GM19023 (cell line): ENCODE results near the gene PRR23E.

Experiments used
- ATAC-seq: cut with Tn5 transposase; IDR thresholded peaks from one replicate; pipeline ENCODE4 v1.9.1; 2021; ENCODE audit warnings: mild to moderate bottlenecking, moderate library complexity; ENCODE audit not compliant: unreplicated experiment

Gene PRR23E

DNA sequence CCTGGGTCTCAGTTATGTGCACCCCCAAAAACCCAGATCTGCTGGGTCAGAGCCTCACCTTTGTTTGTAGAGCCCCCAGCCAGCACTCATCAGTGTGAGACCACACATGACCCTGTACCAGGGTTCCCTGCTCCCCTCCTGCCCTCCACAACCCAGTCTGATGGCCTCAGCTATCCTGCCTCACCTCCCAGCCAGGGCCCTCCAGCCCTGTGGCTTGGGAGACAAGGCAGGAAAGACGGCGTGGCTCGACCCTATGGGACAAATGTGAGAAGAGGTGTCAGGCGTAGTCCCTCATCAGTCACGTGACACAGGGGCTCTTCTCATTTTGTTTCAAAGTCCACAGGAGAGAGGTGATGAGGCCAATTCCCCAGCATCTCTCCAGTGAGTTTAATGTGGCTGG is 28.3 kb upstream of the PRR23E start:
- no peak for ATAC-seq

DNA sequence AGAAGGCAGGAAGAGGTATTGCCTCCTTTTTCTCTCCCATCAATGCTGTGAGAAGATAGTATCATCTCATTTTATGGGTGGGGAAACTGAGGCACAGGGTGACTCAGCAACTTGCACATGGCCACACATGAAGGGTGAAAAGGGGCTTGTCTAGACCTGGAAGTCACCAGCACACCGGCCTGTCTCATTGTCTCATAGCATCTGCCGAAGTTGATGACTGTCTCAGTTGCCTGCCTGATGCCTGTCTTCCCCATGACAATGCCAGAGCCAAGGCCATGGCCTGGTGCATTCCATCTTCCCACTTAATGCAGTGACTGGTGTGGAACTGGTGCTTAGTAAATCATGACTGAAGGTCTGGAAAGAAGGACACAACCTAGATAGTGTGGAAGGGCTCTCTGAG is 27.9 kb upstream of the PRR23E start:
- no peak for ATAC-seq

DNA sequence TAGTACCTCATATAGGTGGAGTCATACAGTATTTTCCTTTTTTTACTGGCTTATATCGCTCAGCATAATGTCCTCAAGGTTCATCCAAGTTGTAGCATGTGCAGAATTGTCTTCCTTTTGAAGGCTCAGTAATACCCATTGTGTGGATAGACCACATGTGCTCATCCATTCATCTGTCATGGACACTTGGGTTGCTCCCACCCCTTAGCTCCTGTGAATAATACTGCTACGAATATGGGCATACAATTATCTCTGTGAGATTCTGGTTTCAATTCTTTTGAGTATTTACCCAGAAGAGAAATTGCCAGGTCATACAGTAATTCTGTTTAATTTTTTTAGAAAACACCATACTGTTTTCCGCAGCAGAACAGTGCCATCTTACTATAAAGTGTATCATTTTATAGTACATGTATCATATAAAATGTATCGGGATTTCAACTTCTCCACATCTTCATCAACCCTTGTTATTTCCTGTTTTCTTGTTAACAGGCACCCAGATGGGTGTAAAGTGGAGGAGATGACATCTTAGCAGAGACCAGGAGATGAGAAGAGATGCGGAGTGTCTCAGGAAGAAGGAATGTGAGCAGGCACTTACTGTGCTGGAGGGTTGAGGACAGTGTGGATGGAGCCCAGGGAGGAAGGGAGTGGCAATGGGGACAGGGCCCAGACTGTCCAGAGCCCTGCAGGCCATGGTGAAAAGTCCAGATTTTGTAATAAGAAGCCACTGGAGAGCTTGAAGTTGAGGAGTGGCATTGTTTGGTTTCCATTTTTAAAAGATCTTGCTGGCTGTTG is 27.0 kb upstream of the PRR23E start:
- no peak for ATAC-seq

DNA sequence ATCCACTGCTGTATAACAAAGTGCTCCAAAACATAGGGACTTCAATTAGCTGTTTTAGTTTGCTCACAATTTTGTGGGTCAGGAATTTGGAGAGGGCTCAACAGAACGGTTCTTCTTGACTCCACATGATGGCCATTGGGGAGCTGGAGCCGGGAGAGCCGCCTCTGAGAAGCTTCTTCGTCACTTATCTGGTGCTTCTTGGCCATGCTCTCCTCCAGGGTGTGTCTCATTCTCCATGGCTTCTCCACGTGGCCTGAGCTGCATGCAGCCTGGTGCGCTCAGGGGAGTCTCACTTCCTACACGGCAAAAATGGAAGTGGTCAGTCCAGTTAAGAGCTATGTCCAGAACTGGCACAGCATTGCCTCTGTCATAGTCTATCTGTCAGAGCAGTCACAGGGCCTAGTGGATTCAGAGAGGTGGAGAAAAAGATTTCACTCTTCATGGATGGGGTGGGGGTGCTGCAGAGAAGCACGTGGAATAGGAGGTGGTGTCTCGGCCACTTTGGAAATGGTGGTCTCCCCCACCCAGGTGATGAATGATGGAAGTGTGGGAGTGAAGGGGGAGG is 26.3 kb upstream of the PRR23E start:
- no peak for ATAC-seq

DNA sequence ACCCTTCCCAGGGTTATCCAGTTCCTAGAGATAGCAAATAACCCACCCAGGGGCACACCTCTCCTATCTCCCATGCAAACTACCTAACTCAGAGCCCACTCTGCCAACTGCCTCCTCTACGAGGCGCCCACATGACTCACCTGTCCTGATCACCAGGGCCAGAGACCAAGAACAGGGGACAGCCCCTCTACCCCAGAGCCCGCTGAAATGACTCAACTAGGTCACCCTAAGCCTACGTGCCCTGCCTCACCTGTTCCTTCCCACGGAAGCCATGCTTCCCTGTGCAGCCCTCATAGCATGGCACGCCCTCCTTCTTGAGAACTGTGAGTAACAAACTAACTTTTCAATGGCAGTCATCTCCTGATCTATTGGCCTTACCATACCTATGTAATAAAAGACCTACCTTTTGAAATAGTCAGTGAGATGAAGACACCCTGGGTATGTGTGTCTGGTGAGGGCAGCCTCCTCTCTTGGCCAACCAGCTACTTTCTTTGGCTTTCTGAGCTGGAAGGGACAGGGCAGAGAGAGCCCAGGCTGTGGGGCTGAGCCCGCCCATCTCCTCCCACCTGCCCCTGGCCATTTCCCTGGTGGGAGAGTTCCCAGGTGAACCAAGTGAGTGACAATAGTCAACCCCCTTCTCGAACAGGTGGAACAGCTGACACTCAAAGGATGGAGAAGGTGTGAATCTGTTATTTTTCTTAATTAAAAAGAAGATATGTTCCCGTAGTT is 25.5 kb upstream of the PRR23E start:
- no peak for ATAC-seq

DNA sequence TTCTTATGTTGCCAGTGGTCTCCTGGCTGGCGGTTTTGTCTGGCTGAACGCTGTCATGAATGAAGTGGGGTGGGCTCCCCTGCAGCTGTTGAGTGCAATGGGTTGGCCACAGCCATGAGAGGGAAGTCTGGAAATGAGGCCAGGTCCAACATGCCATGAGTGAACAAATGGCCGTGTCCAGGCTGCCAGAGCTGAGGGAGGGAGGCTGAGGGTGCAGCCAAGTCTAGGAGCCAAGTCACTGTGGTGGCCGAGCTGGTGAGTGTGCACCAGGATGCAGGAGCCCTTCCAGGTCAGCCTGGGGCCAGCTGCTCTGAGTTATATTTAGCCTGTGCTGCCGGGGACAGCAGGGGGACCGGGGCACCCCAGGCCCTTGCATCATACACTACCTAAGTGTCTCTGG is 24.7 kb upstream of the PRR23E start:
- no peak for ATAC-seq

DNA sequence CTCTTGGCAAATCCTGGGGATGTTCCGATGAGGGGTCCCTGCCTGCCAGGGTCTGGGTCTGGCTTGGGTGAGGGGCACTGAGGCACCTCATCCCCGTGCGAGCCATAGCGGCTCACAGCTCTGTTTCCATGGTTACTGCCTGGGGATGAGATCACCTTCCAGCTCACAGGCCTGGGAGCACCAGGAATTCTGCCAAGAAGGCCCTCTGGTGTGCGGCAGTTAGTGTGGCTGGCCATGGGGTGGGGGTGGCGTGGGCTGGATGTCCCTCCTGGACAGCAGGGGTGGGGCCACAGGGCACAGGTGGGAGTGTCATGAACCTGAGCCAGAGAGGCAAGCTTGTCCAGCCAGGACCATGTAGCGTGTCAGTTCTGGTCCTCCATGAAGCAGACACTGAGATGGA is 22.1 kb upstream of the PRR23E start:
- no peak for ATAC-seq

DNA sequence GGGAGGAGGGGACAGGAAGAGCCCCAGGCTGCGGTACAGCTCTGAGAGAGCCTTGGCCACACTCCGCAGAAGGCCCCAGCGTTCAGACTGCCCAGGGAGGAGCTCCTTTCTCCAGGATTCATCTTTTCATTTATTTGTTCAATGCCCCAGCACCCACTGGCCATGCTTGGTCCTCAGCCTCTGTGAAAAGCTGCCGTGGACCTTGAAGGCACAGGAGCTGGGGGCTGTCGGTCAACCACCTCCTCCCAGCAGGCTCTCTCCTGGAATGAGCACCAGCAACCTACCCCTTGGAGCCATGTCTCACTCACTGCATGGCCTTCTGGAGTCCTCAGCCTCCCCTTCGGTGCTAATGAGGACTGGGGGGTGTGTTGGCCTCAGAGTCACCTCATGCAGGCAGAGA is 21.6 kb upstream of the PRR23E start:
- ATAC-seq, result no peak

DNA sequence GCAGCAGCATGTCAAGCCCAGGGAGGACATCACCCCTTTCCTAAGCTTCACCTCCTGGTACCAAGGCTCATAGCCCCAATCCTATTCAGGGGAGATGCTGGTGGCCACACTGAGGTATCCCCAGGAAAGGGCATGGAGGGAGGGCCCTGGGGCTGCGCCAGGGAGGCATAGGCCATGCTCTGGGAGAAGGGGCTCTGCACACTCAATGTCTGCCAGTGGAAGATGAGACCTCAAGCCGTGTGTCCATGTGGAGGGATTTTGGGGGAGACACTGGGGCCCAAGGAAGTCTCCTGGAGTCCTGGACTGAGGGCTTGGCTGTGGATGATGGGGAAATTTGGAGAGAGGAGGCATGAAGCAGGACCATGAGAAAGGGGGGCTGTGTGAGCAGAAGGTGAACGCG is 21.2 kb upstream of the PRR23E start:
- ATAC-seq, result no peak

DNA sequence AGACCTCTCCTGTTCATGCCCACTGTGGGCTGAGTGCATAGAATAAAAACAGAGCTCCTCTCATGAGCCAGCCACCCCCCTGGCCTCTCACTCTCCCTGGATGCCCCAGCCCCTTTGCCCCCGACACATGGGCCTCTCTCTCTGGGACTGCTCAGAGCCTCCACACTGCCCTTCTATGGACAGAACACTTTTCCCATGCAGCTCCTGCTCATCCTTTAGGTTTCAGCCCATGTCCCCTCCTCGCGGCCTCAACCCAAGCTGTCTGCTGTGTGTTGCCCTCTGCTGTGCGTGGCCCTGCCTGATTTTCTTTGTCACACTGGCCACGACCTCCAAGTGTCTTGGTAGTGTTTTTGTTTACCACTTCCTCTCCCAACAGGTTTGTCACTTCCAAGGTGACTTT is 20.7 kb upstream of the PRR23E start:
- no peak for ATAC-seq

DNA sequence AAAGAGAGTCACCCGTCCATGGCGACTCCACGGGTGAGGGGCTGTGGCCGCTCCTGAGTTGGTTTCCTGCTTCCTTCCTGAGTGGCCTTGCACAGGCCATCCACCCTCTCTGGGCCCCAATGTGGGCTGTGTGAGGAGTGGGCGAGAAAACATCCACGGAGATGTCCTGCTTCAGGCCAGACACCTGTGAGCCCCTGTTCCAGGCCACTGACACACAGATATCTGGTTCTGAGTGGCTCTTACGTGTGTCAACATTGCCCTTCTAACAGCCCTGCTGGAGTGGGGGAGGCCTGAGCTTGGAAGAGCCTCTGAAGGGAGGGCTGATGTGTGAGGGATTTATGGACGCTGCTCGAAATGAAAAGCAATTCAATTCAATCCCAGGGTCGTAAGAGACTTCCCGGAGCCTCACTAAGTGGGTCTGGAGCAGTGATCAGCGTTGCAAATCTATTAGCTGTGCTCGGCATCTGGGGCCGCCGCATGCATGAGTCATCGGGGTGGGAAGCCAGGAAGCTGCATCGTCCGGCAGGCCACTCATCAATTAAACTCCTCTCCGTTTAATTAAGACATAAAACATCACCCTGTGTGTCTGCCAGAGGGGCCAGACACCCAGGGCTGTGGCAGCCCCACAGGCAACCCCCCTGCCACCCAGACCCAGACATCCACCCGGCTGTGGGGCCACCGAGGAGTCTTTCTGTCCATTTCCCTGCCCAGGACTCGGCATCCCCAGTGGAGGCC is 20.0 kb upstream of the PRR23E start:
- ATAC-seq, result no peak

DNA sequence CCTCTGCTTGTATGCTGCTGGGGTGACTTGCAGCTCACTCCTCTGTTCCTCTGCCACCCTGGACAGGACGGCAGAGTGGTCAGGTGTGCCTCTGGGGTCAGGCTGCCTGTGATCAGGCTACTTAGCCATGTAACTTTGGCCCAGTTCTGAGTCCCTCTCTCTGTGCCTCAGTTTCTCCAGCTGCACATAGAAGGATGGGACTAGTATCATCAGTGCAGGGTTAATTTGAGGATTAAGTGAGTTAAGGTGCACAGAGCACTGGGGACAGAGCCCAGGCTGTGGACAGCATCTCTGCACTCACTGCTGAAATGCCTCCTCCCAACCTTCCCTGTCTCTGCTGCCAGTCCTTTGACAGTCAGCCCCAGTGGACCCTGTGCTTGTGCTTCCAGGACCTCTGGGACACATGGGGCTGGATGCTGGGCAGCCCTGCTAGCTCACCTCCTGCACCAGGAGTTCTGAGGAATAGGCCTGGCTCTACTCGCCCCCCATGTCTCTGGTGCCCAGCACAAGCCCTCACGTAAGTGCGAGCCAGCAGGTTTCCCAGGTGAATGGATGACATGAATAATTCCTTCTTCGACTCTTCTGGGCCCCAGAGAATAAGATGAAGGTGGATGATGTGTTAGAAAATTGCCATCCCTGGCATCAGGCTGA is 19.3 kb upstream of the PRR23E start:
- no peak for ATAC-seq

DNA sequence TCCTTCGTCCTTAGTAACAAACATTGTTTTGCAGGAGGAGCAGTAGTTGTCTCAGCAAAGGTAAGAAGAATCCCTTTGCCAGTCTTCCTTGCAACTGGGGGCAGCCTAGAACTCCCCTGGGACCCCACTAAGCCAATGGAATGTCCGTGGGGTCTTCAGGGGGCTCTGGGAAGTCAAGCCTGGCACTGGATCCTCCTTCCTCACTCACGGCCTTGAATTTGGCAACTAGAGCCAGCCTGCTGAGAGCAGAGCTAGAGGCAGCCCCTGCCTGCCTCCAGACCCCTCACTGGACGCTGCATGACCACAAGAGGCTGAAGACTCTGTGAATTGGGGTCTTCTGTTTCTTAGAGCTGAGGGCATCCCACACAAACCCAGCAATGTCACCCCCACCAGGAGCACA is 18.6 kb upstream of the PRR23E start:
- no peak for ATAC-seq

DNA sequence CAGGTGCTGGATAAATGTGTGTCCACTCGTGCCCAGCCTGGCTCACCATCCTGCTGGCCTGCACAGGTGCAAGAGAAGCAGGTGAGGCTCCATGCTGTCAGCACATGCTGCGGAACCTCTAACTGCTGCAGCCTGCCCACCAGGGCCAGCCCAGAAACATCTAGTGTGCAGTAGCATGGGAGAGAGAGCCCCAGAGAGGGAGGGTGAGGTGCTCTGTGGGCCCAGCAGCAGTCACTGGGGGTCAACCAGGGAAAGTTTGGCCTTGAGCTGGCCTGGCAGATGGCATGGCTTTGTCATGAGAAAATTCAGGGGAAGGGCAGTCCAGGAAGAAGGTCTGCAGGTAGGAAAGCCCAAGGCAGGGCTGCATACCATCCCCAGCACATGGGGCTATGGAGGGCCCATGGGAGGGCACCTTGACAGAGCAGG is 18.2 kb upstream of the PRR23E start:
- ATAC-seq, result no peak

DNA sequence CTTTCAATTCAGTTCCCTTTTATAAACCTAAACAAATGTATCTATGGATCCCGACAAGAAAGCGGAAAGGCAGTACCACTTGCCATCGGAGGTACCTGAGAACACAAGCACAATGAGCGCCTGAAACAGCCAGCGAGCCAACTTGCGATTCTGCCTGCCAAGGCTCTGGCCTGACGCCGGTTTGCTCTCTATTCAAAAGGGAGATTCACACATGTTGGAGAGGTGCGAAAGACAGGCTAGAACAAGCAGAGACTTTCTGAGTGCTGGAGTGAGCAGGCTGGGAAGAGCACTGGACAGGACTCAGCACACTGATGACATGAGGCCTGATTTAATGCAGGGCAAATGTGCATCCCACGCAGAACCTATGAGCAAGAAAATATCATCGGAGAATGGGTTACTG is 17.7 kb upstream of the PRR23E start:
- no peak for ATAC-seq

DNA sequence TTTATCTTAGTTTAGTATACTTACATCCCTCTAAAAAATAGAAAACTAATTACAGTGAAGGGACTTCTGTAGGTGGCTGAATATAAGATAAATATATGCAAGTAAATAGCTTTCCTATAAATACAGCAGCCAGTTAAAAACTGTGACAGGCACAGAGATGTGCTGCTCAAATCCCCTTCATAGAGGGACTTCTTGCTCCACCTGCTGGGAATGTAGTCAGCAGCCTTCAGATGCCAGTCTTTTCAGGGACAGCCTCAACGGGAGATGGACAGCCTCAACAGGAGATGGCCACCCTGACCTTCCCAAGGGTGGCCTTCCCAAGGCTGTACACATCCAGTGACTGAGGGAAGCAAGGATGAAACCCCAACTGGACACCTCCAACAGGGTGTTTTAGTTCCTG is 15.7 kb upstream of the PRR23E start:
- no peak for ATAC-seq

DNA sequence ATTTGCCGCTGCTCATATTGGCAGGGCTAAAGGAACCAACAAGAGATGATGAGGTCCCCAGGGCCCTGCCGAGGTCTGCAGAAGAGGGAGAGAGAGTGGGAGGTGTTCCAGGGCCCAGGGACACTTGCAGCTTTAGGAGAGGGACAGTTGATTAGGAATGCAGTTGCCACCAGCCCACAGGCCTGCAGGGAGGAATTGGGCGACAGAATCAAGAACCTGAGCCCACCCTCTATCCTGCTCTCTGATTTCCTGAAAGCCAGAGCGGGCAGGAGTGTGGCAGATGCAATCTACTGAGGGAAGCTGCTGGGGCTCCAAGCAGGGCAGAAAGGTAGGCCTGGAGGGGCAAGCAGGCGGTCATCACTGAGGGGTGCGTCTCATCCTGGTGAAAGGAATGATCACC is 12.1 kb upstream of the PRR23E start:
- no peak for ATAC-seq

DNA sequence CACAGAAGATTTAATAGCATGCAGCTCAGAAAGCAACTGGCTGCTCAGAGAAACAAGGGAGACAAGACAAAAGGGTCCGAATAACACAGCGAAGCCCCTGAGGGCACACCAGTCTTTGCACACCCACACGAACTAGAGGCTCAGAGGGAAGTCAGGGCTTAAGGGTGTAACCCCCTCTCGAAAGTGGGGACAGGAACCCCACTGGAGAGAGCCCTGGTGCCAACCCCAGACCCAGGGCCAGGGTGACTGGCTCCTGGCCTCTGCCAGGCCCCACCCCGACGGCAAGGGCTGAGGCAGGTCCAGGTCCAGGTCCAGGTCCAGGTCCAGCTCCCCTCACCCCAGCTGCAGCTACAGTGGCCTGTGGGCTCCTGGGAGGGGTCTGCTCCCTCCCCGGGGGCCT is 10.5 kb upstream of the PRR23E start:
- no peak for ATAC-seq

DNA sequence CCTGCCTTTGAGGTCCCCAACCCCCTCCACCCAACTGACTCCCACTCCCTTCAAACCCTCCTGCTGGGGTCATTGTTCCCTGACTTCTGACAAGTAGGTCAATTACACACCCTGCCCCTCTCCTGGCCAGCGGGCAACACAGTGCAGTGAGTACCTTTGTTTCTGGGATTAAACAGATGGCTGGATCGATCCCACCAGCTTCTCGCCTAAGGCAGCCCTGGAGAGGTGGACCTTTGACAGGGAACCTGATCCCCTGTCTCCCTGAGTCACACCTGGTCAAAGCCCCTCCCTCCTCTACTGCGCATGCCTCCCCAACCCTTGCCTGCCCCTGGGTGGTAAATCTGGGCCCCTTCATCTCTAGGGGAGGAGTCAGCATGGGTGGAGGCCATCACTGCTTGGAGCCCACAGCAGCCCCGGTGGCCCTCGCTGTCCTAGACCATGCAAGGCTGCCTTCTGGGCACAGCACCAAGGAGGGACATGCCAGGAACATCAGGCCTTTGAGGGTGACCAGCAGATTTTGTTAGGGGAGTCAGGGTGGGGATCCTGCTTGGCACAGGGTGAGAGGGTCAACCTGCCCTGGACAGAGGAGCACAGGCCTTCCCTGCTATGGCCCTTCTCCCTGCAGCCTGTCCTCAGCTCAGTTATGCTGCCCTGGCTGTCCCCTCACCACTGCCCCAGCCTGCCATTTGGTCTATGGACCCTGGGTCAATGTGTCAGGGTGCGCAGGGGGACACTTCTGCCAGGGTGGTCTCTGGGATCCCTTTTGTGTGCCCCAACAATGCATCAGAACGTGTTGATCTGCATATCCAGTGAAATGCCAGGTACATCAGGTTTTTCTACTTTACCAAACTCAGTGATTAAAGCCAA is 9.8 kb upstream of the PRR23E start:
- no peak for ATAC-seq
